ENCODE data around the gene SEMA4A.

SEMA4A gene

DNA sequence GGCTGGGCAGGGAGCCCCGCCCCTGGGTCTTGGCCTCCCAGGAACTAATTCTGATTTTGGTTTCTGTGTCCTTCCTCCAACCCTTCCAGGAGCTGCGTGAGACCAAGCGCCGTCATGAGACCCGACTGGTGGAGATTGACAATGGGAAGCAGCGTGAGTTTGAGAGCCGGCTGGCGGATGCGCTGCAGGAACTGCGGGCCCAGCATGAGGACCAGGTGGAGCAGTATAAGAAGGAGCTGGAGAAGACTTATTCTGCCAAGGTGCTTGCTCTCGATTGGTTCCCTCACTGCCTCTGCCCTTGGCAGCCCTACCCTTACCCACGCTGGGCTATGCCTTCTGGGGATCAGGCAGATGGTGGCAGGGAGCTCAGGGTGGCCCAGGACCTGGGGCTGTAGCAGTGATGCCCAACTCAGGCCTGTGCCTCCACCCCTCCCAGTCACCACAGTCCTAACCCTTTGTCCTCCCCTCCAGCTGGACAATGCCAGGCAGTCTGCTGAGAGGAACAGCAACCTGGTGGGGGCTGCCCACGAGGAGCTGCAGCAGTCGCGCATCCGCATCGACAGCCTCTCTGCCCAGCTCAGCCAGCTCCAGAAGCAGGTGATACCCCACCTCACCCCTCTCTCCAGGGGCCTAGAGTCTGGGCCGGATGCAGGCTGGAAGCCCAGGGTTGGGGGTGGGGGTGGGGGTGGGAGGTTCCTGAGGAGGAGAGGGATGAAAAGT, 18.5 kb upstream of the SEMA4A start:
- TF ChIP-seq, protein P1, sequence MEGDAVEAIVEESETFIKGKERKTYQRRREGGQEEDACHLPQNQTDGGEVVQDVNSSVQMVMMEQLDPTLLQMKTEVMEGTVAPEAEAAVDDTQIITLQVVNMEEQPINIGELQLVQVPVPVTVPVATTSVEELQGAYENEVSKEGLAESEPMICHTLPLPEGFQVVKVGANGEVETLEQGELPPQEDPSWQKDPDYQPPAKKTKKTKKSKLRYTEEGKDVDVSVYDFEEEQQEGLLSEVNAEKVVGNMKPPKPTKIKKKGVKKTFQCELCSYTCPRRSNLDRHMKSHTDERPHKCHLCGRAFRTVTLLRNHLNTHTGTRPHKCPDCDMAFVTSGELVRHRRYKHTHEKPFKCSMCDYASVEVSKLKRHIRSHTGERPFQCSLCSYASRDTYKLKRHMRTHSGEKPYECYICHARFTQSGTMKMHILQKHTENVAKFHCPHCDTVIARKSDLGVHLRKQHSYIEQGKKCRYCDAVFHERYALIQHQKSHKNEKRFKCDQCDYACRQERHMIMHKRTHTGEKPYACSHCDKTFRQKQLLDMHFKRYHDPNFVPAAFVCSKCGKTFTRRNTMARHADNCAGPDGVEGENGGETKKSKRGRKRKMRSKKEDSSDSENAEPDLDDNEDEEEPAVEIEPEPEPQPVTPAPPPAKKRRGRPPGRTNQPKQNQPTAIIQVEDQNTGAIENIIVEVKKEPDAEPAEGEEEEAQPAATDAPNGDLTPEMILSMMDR (IDR thresholded peaks at IDR 0.05; ENCODE audit: control insufficient read depth, extremely low read depth, insufficient read depth) = no peak
- H3K4me3 ChIP-seq (ENCODE audit: low read depth, low read length) = no peak overlapping the region
- no peak for DNase-seq (ENCODE audit: low read depth)

DNA sequence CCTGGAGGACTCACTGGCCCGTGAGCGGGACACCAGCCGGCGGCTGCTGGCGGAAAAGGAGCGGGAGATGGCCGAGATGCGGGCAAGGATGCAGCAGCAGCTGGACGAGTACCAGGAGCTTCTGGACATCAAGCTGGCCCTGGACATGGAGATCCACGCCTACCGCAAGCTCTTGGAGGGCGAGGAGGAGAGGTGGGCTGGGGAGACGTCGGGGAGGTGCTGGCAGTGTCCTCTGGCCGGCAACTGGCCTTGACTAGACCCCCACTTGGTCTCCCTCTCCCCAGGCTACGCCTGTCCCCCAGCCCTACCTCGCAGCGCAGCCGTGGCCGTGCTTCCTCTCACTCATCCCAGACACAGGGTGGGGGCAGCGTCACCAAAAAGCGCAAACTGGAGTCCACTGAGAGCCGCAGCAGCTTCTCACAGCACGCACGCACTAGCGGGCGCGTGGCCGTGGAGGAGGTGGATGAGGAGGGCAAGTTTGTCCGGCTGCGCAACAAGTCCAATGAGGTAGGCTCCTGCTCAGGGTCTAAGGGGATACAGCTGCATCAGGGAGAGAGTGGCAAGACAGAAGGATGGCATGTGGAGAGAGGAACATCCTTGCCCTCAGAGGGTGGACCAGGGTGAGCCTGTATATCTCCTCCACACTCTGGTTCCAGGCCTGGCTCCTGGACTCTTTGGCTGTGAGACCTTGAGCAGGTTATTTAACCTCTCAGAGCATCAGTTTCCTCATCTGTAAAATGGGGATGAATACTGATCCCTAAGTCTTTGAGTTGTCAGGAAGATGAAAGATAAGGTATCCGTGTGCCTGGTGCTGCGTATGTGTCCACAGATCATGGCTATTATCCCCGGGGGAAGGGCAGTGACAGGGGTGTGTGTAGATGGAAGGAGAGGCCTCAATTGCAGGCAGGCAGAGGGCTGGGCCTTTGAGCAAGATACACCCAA, 17.2 kb upstream of the SEMA4A start:
- H3K4me3 ChIP-seq (ENCODE audit: low read depth, low read length) = no peak overlapping the region
- DNase-seq (ENCODE audit: low read depth) = no peak
- TF ChIP-seq, protein P1 (IDR thresholded peaks at IDR 0.05; ENCODE audit: control insufficient read depth, extremely low read depth, insufficient read depth) = no peak

DNA sequence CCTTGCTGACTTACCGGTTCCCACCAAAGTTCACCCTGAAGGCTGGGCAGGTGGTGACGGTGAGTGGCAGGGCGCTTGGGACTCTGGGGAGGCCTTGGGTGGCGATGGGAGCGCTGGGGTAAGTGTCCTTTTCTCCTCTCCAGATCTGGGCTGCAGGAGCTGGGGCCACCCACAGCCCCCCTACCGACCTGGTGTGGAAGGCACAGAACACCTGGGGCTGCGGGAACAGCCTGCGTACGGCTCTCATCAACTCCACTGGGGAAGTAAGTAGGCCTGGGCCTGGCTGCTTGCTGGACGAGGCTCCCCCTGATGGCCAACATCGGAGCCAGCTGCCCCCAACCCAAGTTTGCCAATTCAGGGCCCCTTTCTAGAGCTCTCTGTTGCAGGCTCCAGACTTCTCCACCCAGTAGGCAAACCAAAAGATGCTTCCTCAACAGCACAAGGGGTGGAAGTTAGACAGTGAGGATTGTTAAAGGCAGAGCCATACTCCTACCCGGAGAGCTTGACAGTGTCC, 16.4 kb upstream of the SEMA4A start:
- TF ChIP-seq, protein P1 (IDR thresholded peaks at IDR 0.05; ENCODE audit: control insufficient read depth, extremely low read depth, insufficient read depth) = no peak
- DNase-seq (ENCODE audit: low read depth) = no peak
- no peak overlapping the region for H3K4me3 ChIP-seq (ENCODE audit: low read depth, low read length)

DNA sequence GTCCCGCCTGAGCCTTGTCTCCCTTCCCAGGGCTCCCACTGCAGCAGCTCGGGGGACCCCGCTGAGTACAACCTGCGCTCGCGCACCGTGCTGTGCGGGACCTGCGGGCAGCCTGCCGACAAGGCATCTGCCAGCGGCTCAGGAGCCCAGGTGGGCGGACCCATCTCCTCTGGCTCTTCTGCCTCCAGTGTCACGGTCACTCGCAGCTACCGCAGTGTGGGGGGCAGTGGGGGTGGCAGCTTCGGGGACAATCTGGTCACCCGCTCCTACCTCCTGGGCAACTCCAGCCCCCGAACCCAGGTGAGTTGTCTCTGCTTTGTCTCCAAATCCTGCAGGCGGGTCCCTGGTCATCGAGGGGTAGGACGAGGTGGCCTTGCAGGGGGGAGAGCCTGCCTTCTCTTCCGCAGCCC, 14.9 kb upstream of the SEMA4A start:
- TF ChIP-seq, protein P1 (IDR thresholded peaks at IDR 0.05; ENCODE audit: control insufficient read depth, extremely low read depth, insufficient read depth) = no peak

DNA sequence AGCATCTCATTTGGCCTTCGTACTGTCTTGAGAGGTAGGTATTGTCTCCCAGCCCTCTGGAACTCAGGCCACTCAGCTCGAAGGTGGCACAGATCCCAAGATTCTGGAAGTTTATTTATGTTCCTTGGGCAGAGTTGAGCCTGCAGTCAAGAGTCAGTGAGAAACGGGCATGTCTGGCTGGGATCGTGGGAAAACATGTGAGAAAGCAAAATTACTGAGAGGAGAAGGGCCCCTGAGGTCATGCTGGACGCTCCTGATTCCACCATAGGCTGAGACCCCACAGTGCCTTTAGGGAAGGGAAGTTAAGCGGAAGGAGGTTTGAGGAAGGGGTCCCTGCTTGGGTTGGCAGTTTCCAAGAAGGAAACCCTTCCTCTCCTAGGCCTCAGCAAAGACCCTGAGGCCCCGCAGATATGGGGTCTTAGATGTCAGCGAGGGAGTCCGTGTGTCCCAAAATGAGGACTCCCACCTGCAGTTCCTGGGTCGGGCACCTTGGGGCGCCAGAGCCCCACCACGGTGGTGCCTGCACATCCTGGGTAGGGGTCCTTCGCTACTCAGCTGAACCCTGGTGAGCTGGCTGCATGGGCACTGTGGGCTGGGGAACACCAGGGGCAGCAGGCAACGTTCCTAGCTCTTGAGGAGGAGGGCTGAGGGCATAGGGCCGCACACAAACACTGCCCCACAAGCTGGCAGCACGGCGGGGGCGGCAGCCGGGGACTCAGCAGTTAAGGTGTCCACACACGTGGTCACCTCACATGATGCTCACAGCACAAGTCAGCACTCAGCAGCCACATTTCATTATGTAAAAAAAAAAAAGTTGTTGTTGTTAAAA, 12.3 kb upstream of the SEMA4A start:
- DNase-seq (ENCODE audit: low read depth) = no peak

More for the DNA sequence above, 14.9 kb upstream of the SEMA4A start:
- DNase-seq (ENCODE audit: low read depth) = no peak
- no peak overlapping the region for H3K4me3 ChIP-seq (ENCODE audit: low read depth, low read length)

More for the DNA sequence above, 12.3 kb upstream of the SEMA4A start:
- TF ChIP-seq, protein P1 (IDR thresholded peaks at IDR 0.05; ENCODE audit: control insufficient read depth, extremely low read depth, insufficient read depth) = 0 out of 2 replicates have a peak, but pooled peaks have one; percentile 26
- no peak overlapping the region for H3K4me3 ChIP-seq (ENCODE audit: low read depth, low read length)

Measured in LNCaP clone FGC (cell line).